Neural progenitor cell (in vitro differentiated cells): ENCODE data around the gene SAMD8.
"Not testable (repeated sequence)": the region's sequence is repeated elsewhere in the genome, so short reads cannot be mapped to it uniquely, and the experiment has no call there.

ENCODE experiments used
- EZH2 ChIP-seq: fragments of 200-600 bp; sonication (generic); IDR thresholded peaks from 2 replicates; pipeline ENCODE4 v1.6.1; 2017; ENCODE audit warnings: antibody characterized with exemption, mild to moderate bottlenecking, moderate library complexity
- EZH2phosphoT487 ChIP-seq: fragments of 200-600 bp; sonication (generic); IDR thresholded peaks from 2 replicates; pipeline ENCODE4 v1.6.1; 2017; ENCODE audit warnings: antibody characterized with exemption
- TF ChIP-seq, protein P1 (sequence below): fragments of 200-600 bp; sonication (generic); IDR thresholded peaks from 2 replicates; pipeline ENCODE4 v1.5.1; 2017; ENCODE audit warnings: antibody characterized with exemption, mild to moderate bottlenecking

GRCh38 chr10:75199949-75200348 lies 88.5 kb downstream of the SAMD8 start:
- TF ChIP-seq EZH2phosphoT487, EZH2: not testable (repeated sequence)
- TF ChIP-seq, protein P1, sequence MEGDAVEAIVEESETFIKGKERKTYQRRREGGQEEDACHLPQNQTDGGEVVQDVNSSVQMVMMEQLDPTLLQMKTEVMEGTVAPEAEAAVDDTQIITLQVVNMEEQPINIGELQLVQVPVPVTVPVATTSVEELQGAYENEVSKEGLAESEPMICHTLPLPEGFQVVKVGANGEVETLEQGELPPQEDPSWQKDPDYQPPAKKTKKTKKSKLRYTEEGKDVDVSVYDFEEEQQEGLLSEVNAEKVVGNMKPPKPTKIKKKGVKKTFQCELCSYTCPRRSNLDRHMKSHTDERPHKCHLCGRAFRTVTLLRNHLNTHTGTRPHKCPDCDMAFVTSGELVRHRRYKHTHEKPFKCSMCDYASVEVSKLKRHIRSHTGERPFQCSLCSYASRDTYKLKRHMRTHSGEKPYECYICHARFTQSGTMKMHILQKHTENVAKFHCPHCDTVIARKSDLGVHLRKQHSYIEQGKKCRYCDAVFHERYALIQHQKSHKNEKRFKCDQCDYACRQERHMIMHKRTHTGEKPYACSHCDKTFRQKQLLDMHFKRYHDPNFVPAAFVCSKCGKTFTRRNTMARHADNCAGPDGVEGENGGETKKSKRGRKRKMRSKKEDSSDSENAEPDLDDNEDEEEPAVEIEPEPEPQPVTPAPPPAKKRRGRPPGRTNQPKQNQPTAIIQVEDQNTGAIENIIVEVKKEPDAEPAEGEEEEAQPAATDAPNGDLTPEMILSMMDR = not testable (repeated sequence)
